ENCODE measurements around the gene CDX1.

The CDX1 gene

GRCh38 chr5:150166650-150167511, at the start of gene CDX1:
CDX1 (plus strand) TSS chr5:150166778; CDS start chr5:150166877, 99 bp downstream.
- Histone ChIP-seq H3K27ac (ENCODE audit: low read length) (no peak within 1 kb of the TSS), H3K36me3 (ENCODE audit: insufficient read depth, low read depth, low read length) (no peaks in the 10 kb centered on the region), H3K9ac (ENCODE audit: low read depth, low read length) (no peak within 1 kb of the TSS), H3K9me3 (ENCODE audit: insufficient read depth, low read depth, low read length) (no peaks in the 10 kb centered on the region), H3K27me3 (ENCODE audit: insufficient read depth, low read length) (peaks cover 93% of the 10 kb centered on the region), H3K4me1 (ENCODE audit: insufficient read depth, low read length) (peaks cover 5% of the 10 kb centered on the region; the same call in 1 of the 2 replicates), H3K4me3 (ENCODE audit: low read length) (no peak within 1 kb of the TSS; the same call in 1 of the 2 replicates)

- no peaks in the 10 kb centered on the region for H3K4me1 ChIP-seq (ENCODE audit: insufficient read depth, low read length)
- no peaks in the 10 kb centered on the region for H3K9me3 ChIP-seq (ENCODE audit: insufficient read depth, low read depth, low read length)
- no peak overlapping the region for H3K4me3 ChIP-seq (ENCODE audit: low read length)
- no peak overlapping the region for H3K9ac ChIP-seq (ENCODE audit: low read depth, low read length)
- H3K27ac ChIP-seq (ENCODE audit: low read length) = no peak overlapping the region
- no peaks in the 10 kb centered on the region for H3K27me3 ChIP-seq (ENCODE audit: insufficient read depth, low read length)
- no peaks in the 10 kb centered on the region for H3K36me3 ChIP-seq (ENCODE audit: insufficient read depth, low read depth, low read length)
Observed at GRCh38 chr5:150117945-150118560, 48.5 kb upstream of the CDX1 start.

GRCh38 chr5:150118561-150119229, 47.9 kb upstream of the CDX1 start:
- no peaks in the 10 kb centered on the region for H3K4me1 ChIP-seq (ENCODE audit: insufficient read depth, low read length)

GRCh38 chr5:150119421-150120061, 47.0 kb upstream of the CDX1 start:
- no peak overlapping the region for H3K4me3 ChIP-seq (ENCODE audit: low read length)
- no peaks in the 10 kb centered on the region for H3K27me3 ChIP-seq (ENCODE audit: insufficient read depth, low read length)
- H3K9me3 ChIP-seq (ENCODE audit: insufficient read depth, low read depth, low read length) = no peaks in the 10 kb centered on the region
- no peaks in the 10 kb centered on the region for H3K36me3 ChIP-seq (ENCODE audit: insufficient read depth, low read depth, low read length)
- no peak overlapping the region for H3K27ac ChIP-seq (ENCODE audit: low read length)
- H3K9ac ChIP-seq (ENCODE audit: low read depth, low read length) = no peak overlapping the region
- no peaks in the 10 kb centered on the region for H3K4me1 ChIP-seq (ENCODE audit: insufficient read depth, low read length)

More at GRCh38 chr5:150118561-150119229, 47.9 kb upstream of the CDX1 start:
- Histone ChIP-seq H3K36me3 (ENCODE audit: insufficient read depth, low read depth, low read length) (no peaks in the 10 kb centered on the region), H3K27me3 (ENCODE audit: insufficient read depth, low read length) (no peaks in the 10 kb centered on the region), H3K9me3 (ENCODE audit: insufficient read depth, low read depth, low read length) (no peaks in the 10 kb centered on the region), H3K4me3 (ENCODE audit: low read length) (no peak overlapping the region), H3K9ac (ENCODE audit: low read depth, low read length) (no peak overlapping the region), H3K27ac (ENCODE audit: low read length) (no peak overlapping the region)

- no peaks in the 10 kb centered on the region for H3K36me3 ChIP-seq (ENCODE audit: insufficient read depth, low read depth, low read length)
- H3K9me3 ChIP-seq (ENCODE audit: insufficient read depth, low read depth, low read length) = no peaks in the 10 kb centered on the region
- H3K27ac ChIP-seq (ENCODE audit: low read length) = no peak overlapping the region
- H3K4me1 ChIP-seq (ENCODE audit: insufficient read depth, low read length) = no peaks in the 10 kb centered on the region
- H3K4me3 ChIP-seq (ENCODE audit: low read length) = no peak overlapping the region
- H3K9ac ChIP-seq (ENCODE audit: low read depth, low read length) = no peak overlapping the region
- H3K27me3 ChIP-seq (ENCODE audit: insufficient read depth, low read length) = no peaks in the 10 kb centered on the region
Observed at GRCh38 chr5:150120062-150120441, 46.5 kb upstream of the CDX1 start.

GRCh38 chr5:150120617-150121447, 45.7 kb upstream of the CDX1 start:
- H3K36me3 ChIP-seq (ENCODE audit: insufficient read depth, low read depth, low read length) = no peaks in the 10 kb centered on the region
- H3K4me1 ChIP-seq (ENCODE audit: insufficient read depth, low read length) = no peaks in the 10 kb centered on the region
- no peak overlapping the region for H3K27ac ChIP-seq (ENCODE audit: low read length)
- no peaks in the 10 kb centered on the region for H3K27me3 ChIP-seq (ENCODE audit: insufficient read depth, low read length)
- no peaks in the 10 kb centered on the region for H3K9me3 ChIP-seq (ENCODE audit: insufficient read depth, low read depth, low read length)
- no peak overlapping the region for H3K4me3 ChIP-seq (ENCODE audit: low read length)
- no peak overlapping the region for H3K9ac ChIP-seq (ENCODE audit: low read depth, low read length)

- Histone ChIP-seq H3K9me3 (ENCODE audit: insufficient read depth, low read depth, low read length) (no peaks in the 10 kb centered on the region), H3K27me3 (ENCODE audit: insufficient read depth, low read length) (no peaks in the 10 kb centered on the region), H3K27ac (ENCODE audit: low read length) (no peak overlapping the region), H3K9ac (ENCODE audit: low read depth, low read length) (no peak overlapping the region), H3K36me3 (ENCODE audit: insufficient read depth, low read depth, low read length) (no peaks in the 10 kb centered on the region), H3K4me1 (ENCODE audit: insufficient read depth, low read length) (no peaks in the 10 kb centered on the region), H3K4me3 (ENCODE audit: low read length) (no peak overlapping the region)
Observed at GRCh38 chr5:150121448-150122157, 45.0 kb upstream of the CDX1 start.

GRCh38 chr5:150122158-150122510, 44.4 kb upstream of the CDX1 start:
- no peaks in the 10 kb centered on the region for H3K27me3 ChIP-seq (ENCODE audit: insufficient read depth, low read length)
- H3K9ac ChIP-seq (ENCODE audit: low read depth, low read length) = no peak overlapping the region
- H3K4me1 ChIP-seq (ENCODE audit: insufficient read depth, low read length) = no peaks in the 10 kb centered on the region
- H3K36me3 ChIP-seq (ENCODE audit: insufficient read depth, low read depth, low read length) = no peaks in the 10 kb centered on the region
- H3K4me3 ChIP-seq (ENCODE audit: low read length) = no peak overlapping the region
- H3K9me3 ChIP-seq (ENCODE audit: insufficient read depth, low read depth, low read length) = no peaks in the 10 kb centered on the region
- H3K27ac ChIP-seq (ENCODE audit: low read length) = no peak overlapping the region

GRCh38 chr5:150122536-150123481, 43.8 kb upstream of the CDX1 start:
- Histone ChIP-seq H3K4me3 (ENCODE audit: low read length) (no peak overlapping the region), H3K36me3 (ENCODE audit: insufficient read depth, low read depth, low read length) (no peaks in the 10 kb centered on the region), H3K4me1 (ENCODE audit: insufficient read depth, low read length) (no peaks in the 10 kb centered on the region), H3K27ac (ENCODE audit: low read length) (no peak overlapping the region), H3K27me3 (ENCODE audit: insufficient read depth, low read length) (no peaks in the 10 kb centered on the region), H3K9ac (ENCODE audit: low read depth, low read length) (no peak overlapping the region), H3K9me3 (ENCODE audit: insufficient read depth, low read depth, low read length) (no peaks in the 10 kb centered on the region)

GRCh38 chr5:150123542-150123941, 43.0 kb upstream of the CDX1 start:
- Histone ChIP-seq H3K36me3 (ENCODE audit: insufficient read depth, low read depth, low read length) (no peaks in the 10 kb centered on the region), H3K27ac (ENCODE audit: low read length) (no peak overlapping the region), H3K4me3 (ENCODE audit: low read length) (no peak overlapping the region), H3K9ac (ENCODE audit: low read depth, low read length) (no peak overlapping the region), H3K9me3 (ENCODE audit: insufficient read depth, low read depth, low read length) (no peaks in the 10 kb centered on the region), H3K4me1 (ENCODE audit: insufficient read depth, low read length) (no peaks in the 10 kb centered on the region), H3K27me3 (ENCODE audit: insufficient read depth, low read length) (no peaks in the 10 kb centered on the region)

All from iPS-20b (cell line).